GM18508 (cell line): ENCODE data around the gene FGD3.
"Not testable (repeated sequence)": the region's sequence is repeated elsewhere in the genome, so short reads cannot be mapped to it uniquely, and the experiment has no call there.

Experiments used
- ATAC-seq: cut with Tn5 transposase; IDR thresholded peaks from one replicate; pipeline ENCODE4 v1.9.1; 2021; ENCODE audit warnings: moderate number of reproducible peaks; ENCODE audit not compliant: insufficient read depth, unreplicated experiment

The FGD3 gene

GRCh38 chr9:92974761-92975755, 27.7 kb downstream of the FGD3 start:
- no peak for ATAC-seq

- ATAC-seq, result no peak
Observed at GRCh38 chr9:92976431-92976830, 29.1 kb downstream of the FGD3 start.

GRCh38 chr9:92977279-92977678, 30.0 kb downstream of the FGD3 start:
- no peak for ATAC-seq

GRCh38 chr9:92978345-92978875, 31.1 kb downstream of the FGD3 start:
- ATAC-seq, result no peak

GRCh38 chr9:92979283-92980056, 32.1 kb downstream of the FGD3 start:
- ATAC-seq, result no peak

- no peak for ATAC-seq
Observed at GRCh38 chr9:92980085-92980745, 32.9 kb downstream of the FGD3 start.

- ATAC-seq, result no peak
Observed at GRCh38 chr9:92982130-92982529, 34.8 kb downstream of the FGD3 start.

GRCh38 chr9:92983984-92984589, 36.8 kb downstream of the FGD3 start:
- ATAC-seq, result no peak

GRCh38 chr9:92984976-92985375, 37.7 kb downstream of the FGD3 start:
- no peak for ATAC-seq

GRCh38 chr9:92986176-92987119, 39.1 kb downstream of the FGD3 start:
- no peak for ATAC-seq

GRCh38 chr9:92988215-92988768, 41.0 kb downstream of the FGD3 start:
- ATAC-seq, result no peak

- no peak for ATAC-seq
Observed at GRCh38 chr9:92989561-92989960, 42.2 kb downstream of the FGD3 start.

- no peak for ATAC-seq
Observed at GRCh38 chr9:92990461-92990860, 43.1 kb downstream of the FGD3 start.

GRCh38 chr9:92992549-92992948, 45.2 kb downstream of the FGD3 start:
- no peak for ATAC-seq

GRCh38 chr9:92998871-92999270, 51.5 kb downstream of the FGD3 start:
- ATAC-seq, result not testable (repeated sequence)

- no peak for ATAC-seq
Observed at GRCh38 chr9:93001031-93001430, 53.7 kb downstream of the FGD3 start.

GRCh38 chr9:93002700-93003099, 55.4 kb downstream of the FGD3 start:
- no peak for ATAC-seq

- ATAC-seq, result no peak
Observed at GRCh38 chr9:93003552-93004407, 56.5 kb downstream of the FGD3 start.
